Hematopoietic multipotent progenitor cell treated with erythropoietin and hydrocortisone succinate and interleukin-3 and kit ligand, for 6 days (in vitro differentiated cells): Measurements from ENCODE around the gene SMPD3.
"Not testable (repeated sequence)": the region's sequence is repeated elsewhere in the genome, so short reads cannot be mapped to it uniquely, and the experiment has no call there.

Experiments
- DNase-seq: peaks from one replicate; pipeline ENCODE4 v3.0.0-alpha.2; 2015

Gene SMPD3

DNA sequence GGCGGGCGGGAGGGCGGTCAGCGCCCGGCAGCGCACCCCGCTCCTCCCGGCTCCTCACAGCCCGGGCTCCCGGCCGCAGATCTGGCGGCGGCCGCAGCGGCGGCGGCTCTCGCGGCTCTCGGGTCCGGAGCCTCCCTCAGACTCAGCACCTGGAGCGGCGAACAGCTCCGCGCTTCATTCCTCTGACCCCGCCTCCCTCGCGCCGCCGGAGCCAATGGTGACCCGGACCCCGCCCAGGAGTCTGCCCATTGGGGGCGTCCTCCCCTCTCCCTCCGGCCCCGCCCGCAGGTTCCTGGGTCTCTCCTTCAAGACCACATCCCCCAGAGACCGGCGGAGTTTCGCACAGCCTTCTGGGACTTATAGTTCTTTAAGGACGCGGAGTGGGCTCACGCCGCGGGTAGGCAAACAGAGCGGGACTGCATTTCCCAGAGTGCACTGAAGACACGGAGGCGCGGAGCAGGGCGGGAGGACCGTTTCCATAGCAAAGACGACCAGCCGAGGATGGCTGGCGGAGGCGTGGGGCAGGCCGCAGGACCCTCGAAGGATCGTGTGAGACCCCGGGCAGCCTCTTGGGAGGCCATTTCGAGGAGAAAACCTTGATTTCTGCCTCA lies at the start of gene SMPD3:
Gene SMPD3, minus strand, starts transcription at position 149 of the 611 bp plus-strand sequence. CDS start 76,327 bp downstream, outside the sequence.
- DNase-seq: peak; percentile 98

DNA sequence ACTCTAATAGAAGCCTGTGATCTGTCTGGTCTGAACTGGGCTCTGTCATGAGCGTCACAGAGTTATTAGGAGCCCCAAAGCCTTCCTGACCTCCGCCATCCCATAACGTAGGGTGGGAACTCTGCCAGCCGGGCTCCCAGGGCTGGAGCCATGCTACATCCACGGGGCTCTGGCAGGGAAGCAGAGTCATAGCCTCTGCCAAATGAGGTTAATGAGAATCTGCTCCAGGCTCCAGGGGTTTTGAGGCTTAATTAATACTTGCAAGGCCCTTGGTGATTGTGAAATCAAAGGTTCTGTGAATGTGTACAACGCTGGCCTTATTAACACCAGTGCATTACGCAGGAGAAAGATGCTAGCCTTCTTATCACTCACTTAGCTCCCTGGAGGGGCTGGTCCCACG lies 48.4 kb upstream of the SMPD3 start:
- DNase-seq: no peak

DNA sequence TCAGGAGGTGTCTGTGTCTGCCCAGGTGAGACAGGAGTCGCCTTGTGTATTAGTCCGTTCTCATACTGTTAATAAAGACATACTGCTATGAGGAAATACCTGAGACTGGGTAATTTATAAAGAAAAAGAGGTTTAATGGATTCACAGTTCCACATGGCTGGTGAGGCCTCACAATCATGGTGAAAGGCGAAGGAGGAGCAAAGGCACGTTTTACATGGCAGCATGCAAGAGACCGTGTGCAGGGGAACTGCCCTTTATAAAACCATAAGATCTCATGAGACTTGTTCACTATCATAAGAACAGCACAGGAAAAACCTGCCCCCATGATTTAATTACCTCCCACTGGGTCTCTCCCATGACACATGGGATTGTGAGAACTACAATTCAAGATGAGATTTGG lies 46.0 kb upstream of the SMPD3 start:
- not testable (repeated sequence) for DNase-seq

DNA sequence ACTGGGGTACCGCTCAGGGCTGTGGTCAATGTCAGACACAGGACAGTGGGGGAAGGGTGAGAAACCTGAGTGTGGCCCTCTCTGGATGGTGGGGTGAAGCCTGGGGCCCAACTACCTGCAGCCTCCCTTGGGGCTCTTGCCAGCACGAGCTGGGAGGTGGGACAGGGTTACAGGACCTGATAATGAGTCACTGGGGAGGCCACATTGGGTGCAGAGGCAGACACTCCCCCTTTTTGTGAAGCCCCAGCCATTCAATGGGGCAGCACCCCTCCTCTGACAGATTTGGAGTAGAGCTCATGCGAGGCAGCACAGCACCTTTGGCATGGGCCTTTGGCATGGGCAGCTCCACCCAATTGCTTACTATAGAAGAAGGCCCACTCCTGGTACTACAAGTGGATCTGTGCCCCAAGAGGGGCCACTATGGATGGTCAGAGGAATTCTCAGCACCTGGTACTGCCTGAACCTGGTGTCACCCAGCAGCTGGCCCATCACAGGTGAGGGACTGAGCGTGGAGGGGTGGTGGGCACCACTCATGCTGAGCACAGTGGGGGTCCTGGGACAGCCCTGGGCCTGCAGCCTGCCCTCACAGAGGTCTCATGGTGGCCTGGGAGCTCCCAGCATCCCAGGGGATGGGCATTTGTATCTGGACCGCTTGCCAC lies 45.2 kb upstream of the SMPD3 start:
- no peak for DNase-seq

DNA sequence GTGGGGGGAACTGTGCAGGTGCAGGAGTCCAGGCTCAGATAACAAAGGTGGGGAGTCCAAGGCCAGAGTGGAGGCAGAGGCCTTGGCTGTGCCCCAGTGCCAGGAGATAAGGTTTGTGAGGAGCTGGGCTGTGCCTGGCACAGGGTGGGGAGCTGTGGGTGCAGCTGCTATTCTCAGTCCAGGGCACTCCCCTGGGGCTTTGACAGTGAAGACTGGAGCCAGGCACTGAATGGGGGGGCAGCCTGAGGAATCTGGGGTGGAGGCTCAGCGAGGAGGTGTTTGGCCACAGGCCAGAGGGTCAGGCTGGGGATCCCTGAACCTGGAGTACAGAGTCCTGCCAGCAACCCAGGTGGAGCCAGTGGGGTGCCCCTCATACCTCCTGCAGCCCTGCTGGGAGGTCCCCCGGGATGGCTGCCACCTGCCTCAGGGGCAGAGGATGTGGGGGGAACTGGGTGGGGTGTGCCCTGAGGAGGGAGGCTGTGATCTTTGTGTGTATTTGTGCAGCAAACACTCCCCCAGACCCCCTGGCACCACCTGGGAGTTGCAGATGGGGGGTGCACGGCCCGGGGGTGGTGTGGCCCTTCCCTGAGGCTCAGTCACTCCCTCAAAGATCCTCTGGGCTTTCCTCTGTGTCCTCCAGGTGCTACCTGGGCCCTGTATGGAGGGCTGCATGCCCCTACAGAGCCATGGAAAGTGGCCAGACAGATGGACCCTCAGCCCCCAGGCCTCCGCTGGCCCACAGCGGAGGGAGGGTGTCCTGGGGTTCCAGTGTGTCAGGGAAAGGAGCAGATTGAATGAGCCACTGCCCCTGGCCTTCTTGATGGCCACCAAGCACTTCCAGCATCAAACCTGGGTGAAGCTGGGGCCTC lies 44.5 kb upstream of the SMPD3 start:
- peak; percentile 69 for DNase-seq

DNA sequence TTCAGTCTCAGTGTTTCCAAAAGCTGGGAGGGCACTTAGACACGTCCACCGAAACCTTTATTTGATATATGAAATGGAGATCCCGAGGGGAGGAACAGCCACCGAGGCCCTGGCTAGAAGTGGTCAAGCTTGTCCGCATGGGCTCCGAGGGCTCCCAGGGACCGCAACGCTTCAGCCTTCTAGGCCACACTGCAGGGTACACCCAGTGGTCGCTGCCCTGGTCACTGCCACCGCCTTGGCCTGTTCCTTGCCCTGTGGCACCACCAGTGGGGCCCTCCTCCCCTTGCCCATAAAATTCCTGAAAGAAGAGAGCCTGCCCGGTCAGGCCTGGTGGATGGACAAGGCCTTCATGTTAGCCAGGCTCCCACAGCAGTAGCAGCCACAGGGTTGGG lies 43.8 kb upstream of the SMPD3 start:
- no peak for DNase-seq

DNA sequence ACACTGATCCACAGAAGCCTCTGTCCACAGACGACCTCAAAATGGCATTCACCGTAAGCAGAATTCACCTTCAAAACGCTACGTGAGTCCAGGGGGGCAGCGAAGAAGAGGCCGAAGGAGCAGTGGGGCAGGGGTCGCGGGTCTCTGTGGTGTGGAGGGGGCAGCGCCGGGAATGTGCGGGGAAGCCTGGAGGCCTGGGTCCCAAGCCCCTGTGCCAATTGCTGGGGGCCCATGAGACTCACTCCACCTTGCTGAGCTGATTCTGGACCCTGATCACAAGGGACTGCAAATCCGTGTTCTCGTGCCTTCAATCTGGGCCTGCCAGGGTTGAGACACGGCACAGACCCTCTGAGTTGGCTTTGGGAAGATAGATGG lies 43.3 kb upstream of the SMPD3 start:
- no peak for DNase-seq

DNA sequence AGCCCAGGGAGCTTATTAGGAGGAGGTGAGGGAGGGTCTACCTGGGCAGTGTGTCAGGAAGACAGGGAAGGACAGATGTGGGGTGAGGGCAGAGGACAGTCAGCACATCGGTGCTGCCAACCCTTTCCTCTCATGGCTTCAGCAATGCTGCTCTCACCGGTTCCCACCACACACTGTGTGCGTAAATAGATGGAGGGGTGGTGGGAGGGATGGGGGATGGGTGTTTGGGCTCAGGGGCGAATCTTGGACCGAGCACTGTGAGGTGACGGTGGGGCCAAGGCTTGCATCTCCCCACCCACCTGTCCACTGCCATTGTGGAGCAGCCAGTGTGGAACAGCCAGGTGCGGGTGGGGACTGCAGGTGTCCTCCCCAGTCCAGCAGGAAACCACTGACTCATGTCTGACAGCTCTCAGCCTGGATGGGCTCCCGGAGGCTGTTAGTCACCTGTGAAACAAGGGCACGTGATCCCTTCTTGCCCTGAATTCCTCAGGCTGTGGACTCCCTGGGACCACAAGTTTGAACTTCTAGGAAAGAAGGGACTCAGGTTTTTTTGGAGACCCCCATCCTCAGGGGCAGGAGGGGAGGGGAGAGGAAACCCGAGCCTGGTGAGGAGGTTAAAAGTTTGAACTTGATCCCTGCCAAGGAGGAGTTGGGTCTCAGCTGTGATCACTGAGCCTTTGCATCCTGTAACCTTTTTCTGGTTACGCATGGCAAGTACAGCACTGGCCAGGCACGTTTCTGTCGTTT lies 42.7 kb upstream of the SMPD3 start:
- DNase-seq: no peak

DNA sequence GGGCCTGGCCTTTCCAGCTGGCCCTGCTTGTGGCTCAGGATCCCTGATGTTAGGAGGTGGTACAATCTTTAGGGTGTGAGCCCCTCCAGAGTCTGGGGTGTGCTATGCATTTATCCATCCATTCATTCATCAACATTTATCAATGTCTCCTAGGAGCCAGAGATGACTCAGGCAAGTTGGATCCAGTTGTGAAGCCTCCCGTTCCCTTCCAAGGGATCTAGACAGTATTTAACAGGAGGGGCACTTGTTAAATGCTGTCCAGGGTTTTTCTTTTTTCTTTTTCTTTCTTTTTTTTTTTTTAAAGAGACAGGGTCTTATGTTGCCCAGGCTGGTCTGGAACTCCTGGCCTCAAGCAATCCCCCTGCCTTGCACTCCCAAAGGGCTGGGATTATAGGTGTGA lies 42.0 kb upstream of the SMPD3 start:
- no peak for DNase-seq

DNA sequence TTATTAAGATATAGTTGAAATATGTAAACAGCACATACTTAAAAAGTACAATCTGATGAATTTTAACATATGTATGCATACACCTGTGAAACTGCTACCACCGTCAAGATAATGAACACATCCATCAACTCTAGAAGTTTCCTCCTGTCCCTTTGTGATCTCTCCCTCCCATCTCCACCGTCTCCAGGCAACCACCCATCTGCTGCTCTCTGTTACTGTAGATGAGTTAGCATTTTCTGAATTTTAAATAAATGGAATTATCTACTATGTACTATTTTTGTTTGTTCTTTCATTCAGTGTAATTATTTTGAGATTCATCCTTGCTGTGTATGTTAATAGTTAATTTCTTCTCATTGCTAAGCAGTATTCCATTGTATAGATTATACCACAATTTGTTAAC lies 40.2 kb upstream of the SMPD3 start:
- no peak for DNase-seq

DNA sequence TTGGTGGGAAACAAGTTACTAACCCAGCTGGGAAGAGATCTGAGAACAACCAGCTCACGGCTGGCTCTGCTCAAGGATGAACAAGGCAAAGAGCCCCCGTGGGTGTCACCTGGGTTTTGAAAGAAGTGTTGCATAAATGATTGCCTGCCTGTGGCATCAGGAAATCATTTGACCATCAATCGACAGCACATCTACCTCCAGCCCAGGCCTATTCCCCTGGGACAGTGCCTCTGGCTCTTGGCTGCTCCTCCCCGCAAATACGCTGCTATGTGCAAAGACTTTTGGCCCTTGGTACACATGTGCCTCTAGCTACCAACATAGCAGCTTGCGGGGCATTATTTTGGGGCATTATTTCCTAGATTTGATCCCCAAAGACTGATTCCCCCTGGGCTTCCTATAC lies 39.4 kb upstream of the SMPD3 start:
- DNase-seq: no peak

DNA sequence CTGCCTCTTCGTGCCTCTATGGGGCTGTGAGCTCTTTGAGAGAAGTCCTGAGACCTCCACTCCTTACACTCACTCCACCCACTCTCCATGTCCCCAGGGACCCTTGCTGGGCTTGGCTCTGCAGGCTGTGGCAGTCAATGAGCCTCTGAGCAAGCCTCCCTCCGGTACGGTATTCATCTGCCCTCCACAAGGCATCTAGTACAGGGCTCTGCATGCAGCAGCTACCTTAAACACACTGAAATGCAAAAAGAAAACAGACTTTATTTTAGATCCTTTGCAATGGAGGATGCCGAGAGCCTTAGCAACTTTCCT lies 38.9 kb upstream of the SMPD3 start:
- DNase-seq: no peak

DNA sequence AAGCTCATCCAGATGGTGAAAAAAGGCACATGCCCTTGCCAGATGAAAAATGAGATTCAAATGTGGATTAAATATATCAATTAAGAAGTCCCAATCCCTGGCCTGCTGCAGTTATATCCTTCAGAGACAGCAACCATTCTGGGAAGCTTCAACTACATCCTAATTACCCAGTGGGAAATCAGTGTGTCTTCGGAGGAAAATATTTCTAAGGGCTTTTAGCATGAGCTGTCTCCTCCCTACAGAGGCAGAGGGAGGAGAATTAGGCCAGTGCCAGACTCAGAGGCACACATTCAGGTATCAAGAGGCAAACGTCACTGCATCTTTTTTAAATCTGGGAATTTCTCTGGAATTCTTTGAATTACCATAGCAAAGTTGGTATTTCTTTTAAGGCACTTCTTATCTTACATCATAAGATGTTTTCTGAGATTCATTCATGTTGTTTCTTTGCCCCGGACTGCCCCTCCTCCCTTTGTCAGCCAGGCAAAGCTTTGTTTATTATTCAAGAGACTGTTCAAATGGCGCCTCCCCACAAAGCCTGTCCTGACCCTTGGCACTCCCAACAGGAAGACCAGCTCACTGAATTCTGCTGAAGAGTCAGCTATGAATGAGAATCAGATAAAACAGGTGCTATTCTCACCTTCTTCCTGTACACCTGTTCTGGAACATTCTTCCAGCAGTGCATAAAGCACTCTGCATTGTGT lies 38.3 kb upstream of the SMPD3 start:
- DNase-seq: no peak

DNA sequence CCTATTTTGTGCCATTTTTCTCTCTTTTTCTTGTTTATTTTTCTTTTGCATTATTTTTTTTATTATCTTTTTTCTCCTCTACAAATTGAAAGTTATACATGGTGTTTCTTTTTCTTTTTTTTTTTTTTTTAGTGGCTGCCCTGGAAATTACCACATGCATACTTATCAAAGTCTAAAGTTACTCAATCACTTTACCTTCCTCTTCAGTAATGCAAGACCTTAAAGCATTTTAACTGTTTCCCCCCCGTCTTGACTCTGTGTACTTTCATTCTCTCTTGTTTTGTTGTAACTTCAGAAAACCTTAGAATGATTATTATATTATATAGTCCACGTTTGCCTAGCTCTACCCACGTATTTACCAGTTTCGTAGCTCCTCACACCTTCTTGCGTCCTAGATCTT lies 33.3 kb upstream of the SMPD3 start:
- peak; percentile 56 for DNase-seq

DNA sequence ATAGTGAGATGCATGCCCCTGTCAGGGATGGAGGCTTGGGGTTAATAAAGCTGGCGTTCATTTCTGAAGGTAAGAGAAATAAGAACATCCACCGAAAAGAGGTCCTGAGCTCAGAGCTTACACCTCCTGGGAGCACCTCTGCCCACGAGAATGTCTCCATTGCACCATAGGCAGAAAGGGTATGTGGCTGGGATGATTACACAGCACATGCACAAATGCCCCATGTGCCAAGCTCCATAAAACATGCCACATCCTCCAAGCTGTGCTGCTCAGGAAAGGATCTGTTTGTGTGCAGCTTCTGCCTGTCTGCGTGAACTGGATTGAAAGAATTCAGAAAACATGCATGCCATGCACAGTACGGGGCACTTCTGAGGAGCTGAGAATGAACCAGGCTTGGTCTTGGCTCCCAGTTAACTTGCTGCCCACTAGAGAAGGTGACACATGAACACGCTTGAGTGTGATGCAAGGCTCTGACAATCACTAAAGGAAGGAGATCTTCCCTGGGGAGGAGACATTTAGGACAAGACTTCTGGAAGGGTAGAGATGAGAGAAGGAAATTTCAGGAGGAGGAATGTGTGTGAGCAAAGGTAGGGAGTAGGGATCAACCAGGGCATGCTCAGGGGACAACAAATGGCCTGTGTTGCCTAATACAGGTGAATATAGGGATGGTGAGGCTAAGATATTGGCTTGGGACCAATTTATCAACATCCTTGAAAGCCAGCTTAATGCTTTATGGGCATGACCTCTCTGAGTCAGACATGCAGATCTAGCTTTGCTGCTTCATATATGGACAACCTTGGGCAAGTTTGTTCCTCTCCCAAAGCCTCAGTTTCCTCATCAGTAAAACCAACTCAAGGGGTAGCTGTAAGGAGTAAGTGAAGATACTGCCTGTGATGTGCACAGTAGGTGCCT lies 32.0 kb upstream of the SMPD3 start:
- no peak for DNase-seq

DNA sequence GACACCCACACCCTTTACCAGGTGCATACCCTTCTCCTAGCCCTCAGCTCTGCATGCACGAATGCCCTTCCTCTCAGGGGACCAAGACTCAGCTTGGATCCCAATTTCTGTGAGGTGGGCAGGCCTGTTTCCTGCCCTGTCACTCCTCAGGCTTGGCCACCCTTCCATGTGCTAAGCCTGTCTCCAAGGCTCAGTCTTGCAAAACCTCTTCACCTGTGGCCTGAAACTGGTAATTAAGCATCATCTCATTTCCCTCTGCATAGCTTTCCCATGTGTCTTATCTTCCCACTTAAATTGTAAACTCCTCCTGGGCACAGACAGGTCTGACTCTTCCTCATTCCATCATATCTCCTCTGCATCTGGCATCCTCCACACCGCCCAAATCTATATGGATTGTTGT lies 31.0 kb upstream of the SMPD3 start:
- DNase-seq: no peak

DNA sequence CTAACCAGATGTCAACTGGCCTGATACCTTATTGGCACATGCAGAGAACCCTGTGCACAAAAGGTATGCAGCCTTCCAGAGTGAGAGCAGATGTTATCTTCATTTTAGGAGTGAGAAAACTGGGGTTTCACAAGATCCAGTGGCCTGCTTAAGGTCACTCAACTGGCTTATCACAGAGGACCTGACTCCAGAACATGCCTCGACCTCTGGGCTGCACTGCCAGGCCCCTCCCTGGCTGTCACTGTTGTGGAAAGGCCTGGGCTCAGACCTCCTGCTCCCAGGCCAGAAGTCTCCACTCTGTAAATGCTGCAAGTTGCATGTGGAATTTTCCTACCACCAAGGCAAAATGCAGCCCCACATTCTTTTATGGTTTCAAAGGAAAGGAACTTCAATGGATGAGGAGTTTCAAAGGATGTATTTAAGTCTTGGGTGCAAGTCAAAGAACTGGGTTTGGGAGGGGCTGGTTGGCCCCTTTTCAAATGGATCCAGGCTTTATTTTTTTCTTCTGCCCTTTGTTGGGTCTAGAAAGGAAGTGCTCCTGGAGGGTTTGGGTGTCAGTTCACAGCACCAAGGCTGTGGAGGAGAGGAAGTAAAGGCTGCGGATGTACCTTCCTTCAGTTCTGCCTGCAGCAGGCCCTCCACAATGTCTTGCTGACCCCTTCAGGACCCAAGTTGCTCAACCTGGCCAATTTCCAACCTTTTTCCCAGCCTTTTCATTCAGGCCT lies 30.4 kb upstream of the SMPD3 start:
- DNase-seq: no peak

DNA sequence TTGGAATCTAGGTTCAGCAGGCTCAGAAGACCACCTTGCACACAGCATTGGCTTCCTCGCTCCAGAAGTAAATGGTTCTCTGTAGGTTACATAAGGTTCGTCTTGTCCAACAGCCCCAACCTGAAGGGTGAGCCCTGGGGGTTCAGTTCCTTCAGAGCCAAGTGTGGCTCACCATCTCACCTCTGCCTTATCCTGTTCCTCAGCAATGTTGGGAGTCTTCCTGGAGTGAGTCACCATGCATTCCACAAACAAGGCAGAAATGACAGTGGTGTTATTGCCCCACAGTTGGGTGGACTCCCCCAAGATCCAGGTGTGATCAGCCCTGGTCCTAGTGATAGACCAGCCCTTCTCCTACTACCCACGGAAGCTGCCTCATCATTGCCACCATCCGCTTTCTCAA lies 26.8 kb upstream of the SMPD3 start:
- DNase-seq: no peak

DNA sequence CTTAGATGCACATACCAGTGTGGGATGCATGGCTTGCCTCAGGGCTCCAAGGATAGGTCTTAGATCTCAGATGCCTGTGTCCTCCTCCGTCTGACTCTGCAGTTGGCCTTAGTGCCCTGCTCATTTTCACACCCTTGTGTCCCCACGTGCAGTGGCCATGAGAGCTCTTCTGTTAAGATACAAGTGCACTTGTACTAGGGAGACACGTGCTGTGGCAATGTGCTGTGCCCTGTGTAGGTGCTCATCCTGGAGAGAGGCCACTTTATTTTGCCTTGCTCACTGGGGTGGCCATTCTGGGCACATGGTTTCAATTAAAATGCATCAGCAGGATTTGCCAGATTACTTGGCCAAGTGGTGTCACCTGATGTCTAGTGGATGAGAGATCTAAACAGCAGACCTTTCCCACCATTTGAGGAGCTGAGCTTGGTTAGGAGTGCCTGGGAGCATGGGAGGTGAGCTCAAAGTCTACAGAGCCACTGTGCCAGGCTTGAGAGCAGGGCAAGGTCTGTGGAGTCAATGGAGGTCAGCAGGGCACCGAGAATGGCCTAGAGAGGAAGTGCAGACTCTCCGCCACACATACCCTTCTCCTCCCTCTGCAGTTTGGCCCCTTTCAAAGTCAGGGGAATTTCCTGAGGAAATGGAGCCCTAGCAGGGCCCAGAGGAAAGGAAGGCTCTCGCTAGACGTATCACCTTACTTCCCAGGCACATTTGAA lies 25.2 kb upstream of the SMPD3 start:
- no peak for DNase-seq

DNA sequence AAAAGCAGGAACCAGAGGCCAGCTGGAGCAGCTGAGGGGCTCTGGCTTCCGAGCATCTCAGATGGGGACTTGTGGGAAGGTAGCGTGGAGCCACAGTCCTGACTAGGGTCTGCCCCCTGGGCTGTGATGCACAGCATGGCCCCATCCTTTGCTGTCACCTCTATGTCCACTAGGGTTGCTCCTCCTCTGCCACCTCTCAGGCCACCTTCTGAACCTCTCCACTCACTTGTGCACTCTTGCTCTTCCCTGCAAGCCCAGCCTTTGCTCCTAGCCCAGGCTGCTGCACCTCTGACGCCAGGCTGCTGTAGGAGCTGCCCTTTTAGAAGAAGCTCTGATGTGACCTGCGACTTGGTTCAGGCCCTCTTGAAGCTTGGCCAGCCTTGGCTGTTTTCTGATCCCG lies 24.3 kb upstream of the SMPD3 start:
- DNase-seq: no peak
